GM18867 (cell line): Measurements from ENCODE around the gene CELSR1.

Experiments
- ATAC-seq: cut with Tn5 transposase; IDR thresholded peaks from one replicate; pipeline ENCODE4 v1.9.1; 2021; ENCODE audit warnings: mild to moderate bottlenecking, moderate library complexity; ENCODE audit not compliant: unreplicated experiment

CELSR1 gene

GRCh38 chr22:46462726-46463371 is 74.6 kb downstream of the CELSR1 start:
- no peak for ATAC-seq

GRCh38 chr22:46461566-46462180 is 75.7 kb downstream of the CELSR1 start:
- ATAC-seq: no peak

GRCh38 chr22:46460857-46461256 is 76.6 kb downstream of the CELSR1 start:
- no peak for ATAC-seq

GRCh38 chr22:46459347-46460065 is 77.9 kb downstream of the CELSR1 start:
- ATAC-seq: no peak

- ATAC-seq: no peak
Observed at GRCh38 chr22:46458525-46458924, 78.9 kb downstream of the CELSR1 start.

GRCh38 chr22:46457502-46458488 is 79.6 kb downstream of the CELSR1 start:
- ATAC-seq: no peak

- ATAC-seq: no peak
Observed at GRCh38 chr22:46456818-46457163, 80.6 kb downstream of the CELSR1 start.

- no peak for ATAC-seq
Observed at GRCh38 chr22:46455446-46455845, 82.0 kb downstream of the CELSR1 start.

GRCh38 chr22:46454504-46455269 is 82.7 kb downstream of the CELSR1 start:
- no peak for ATAC-seq

GRCh38 chr22:46453829-46454503 is 83.5 kb downstream of the CELSR1 start:
- ATAC-seq: no peak

- ATAC-seq: no peak
Observed at GRCh38 chr22:46453006-46453828, 84.2 kb downstream of the CELSR1 start.

- ATAC-seq: no peak
Observed at GRCh38 chr22:46452195-46453005, 85.0 kb downstream of the CELSR1 start.

- ATAC-seq: no peak
Observed at GRCh38 chr22:46451741-46452140, 85.7 kb downstream of the CELSR1 start.

- no peak for ATAC-seq
Observed at GRCh38 chr22:46450931-46451561, 86.4 kb downstream of the CELSR1 start.

GRCh38 chr22:46449974-46450745 is 87.3 kb downstream of the CELSR1 start:
- ATAC-seq: no peak

- ATAC-seq: no peak
Observed at GRCh38 chr22:46449116-46449691, 88.2 kb downstream of the CELSR1 start.
